PC-3 (cell line): Measurements from ENCODE around the gene ICAM2. TPM values are rescaled to one million over a fixed set of nuclear protein-coding genes. Genes with fewer than 3 reads are reported as not detected.
A peak's percentile ranks its signal among the peaks of the same experiment; 100 is the strongest.

Experiments used
- ATAC-seq: fragments of 200-7000 bp; cut with Tn5 transposase; 2 replicates; pipeline ENCODE4 v1.9.1; 2020; ENCODE audit warnings: mild to moderate bottlenecking, moderate library complexity
- BruUV-seq: library from RNA; stranded (reverse); fragments of 400-500 nt; replicated peaks from 2 replicates; lab custom pipeline; 2021; lab: Mats Ljungman, UMichigan
- CTCF ChIA-PET: fragments of 300-600 bp; sonication (Branson Sonifier 250); formaldehyde crosslinking; loops from one replicate; lab custom pipeline; 2022; ENCODE audit warnings: antibody characterized with exemption; lab: Charles Lee
- POLR2A ChIA-PET: fragments of 300-600 bp; sonication (Branson Sonifier 250); formaldehyde crosslinking; loops from one replicate; lab custom pipeline; 2022; ENCODE audit warnings: antibody characterized with exemption; ENCODE audit not compliant: unreplicated experiment; lab: Charles Lee
- DNase-seq: peaks from one replicate; pipeline ENCODE4 v3.0.0-alpha.2; 2015
- H2AFZ ChIP-seq: fragments of 300-600 bp; sonication (generic); 2 replicates; pipeline ENCODE4 v1.6.0; 2016; ENCODE audit warnings: antibody characterized with exemption, low read length
- H3F3A ChIP-seq: fragments of 300-600 bp; sonication (generic); one replicate; pipeline ENCODE4 v1.6.0; 2017; ENCODE audit warnings: antibody characterized with exemption, low read length, control low read depth, mild to moderate bottlenecking; ENCODE audit not compliant: unreplicated experiment
- H3K27ac ChIP-seq: fragments of 300-600 bp; sonication (generic); 2 replicates; pipeline ENCODE4 v1.5.1; 2016; ENCODE audit warnings: mild to moderate bottlenecking, low read length
- H3K27me3 ChIP-seq: fragments of 300-600 bp; sonication (generic); 2 replicates; pipeline ENCODE4 v1.6.1; 2016; ENCODE audit warnings: low read length, mixed read lengths
- H3K36me3 ChIP-seq: fragments of 300-600 bp; sonication (generic); 2 replicates; pipeline ENCODE4 v1.6.1; 2016; ENCODE audit warnings: low read depth, mixed run types, low read length, mixed read lengths
- H3K4me1 ChIP-seq: fragments of 300-600 bp; sonication (generic); 2 replicates; pipeline ENCODE4 v1.5.1; 2016; ENCODE audit warnings: low read length; ENCODE audit not compliant: insufficient read depth
- H3K4me2 ChIP-seq: fragments of 300-600 bp; sonication (generic); 2 replicates; pipeline ENCODE4 v1.6.0; 2016; ENCODE audit warnings: low read length
- H3K4me3 ChIP-seq: fragments of 300-600 bp; sonication (generic); 2 replicates; pipeline ENCODE4 v1.5.1; 2016; ENCODE audit warnings: mild to moderate bottlenecking, low read length, mixed read lengths
- H3K79me2 ChIP-seq: fragments of 300-600 bp; sonication (generic); 2 replicates; pipeline ENCODE4 v1.6.1; 2017; ENCODE audit warnings: low read length, mixed read lengths
- H3K9ac ChIP-seq: fragments of 300-600 bp; sonication (generic); 2 replicates; pipeline ENCODE4 v1.6.0; 2016; ENCODE audit warnings: mild to moderate bottlenecking, low read length
- H3K9me2 ChIP-seq: fragments of 300-600 bp; sonication (generic); replicated peaks from 2 replicates; pipeline ENCODE4 v1.6.1; 2016; ENCODE audit warnings: mixed run types, low read length, mixed read lengths
- H3K9me3 ChIP-seq: fragments of 300-600 bp; sonication (generic); 2 replicates; pipeline ENCODE4 v1.6.1; 2016; ENCODE audit warnings: low read length, mixed read lengths
- H4K20me1 ChIP-seq: fragments of 300-600 bp; sonication (generic); 2 replicates; pipeline ENCODE4 v1.6.1; 2016; ENCODE audit warnings: low read length, mixed read lengths
- EZH2 ChIP-seq: fragments of 300-600 bp; sonication (generic); IDR thresholded peaks from one replicate; pipeline ENCODE4 v1.6.1; 2017; ENCODE audit warnings: antibody characterized with exemption, mild to moderate bottlenecking, low read length; ENCODE audit not compliant: unreplicated experiment
- EZH2phosphoT487 ChIP-seq: fragments of 300-600 bp; sonication (generic); IDR thresholded peaks from 2 replicates; pipeline ENCODE4 v1.6.1; 2018; ENCODE audit warnings: mild to moderate bottlenecking, antibody characterized with exemption, low read length, borderline replicate concordance
- intact Hi-C: fragments of 100-400 bp; cut with micrococcal nuclease; formaldehyde crosslinking; loops from 2 replicates; pipeline ENCODE4 v1.9.0; 2023
- total RNA-seq: library from RNA; depleted of rRNA; stranded (reverse); fragments of >200 nt; gene quantifications from 2 replicates; pipeline ENCODE4 v1.2.3, GENCODE V29; 2014
- TF ChIP-seq, protein P1 (sequence below): fragments of 300-600 bp; sonication (generic); conservative IDR thresholded peaks from 2 replicates; pipeline ENCODE4 v1.5.1; 2017; ENCODE audit warnings: antibody characterized with exemption, low read depth, mild to moderate bottlenecking, low read length

The ICAM2 gene
- total RNA-seq, 1 experiment from 2014 or later = not detected

DNA sequence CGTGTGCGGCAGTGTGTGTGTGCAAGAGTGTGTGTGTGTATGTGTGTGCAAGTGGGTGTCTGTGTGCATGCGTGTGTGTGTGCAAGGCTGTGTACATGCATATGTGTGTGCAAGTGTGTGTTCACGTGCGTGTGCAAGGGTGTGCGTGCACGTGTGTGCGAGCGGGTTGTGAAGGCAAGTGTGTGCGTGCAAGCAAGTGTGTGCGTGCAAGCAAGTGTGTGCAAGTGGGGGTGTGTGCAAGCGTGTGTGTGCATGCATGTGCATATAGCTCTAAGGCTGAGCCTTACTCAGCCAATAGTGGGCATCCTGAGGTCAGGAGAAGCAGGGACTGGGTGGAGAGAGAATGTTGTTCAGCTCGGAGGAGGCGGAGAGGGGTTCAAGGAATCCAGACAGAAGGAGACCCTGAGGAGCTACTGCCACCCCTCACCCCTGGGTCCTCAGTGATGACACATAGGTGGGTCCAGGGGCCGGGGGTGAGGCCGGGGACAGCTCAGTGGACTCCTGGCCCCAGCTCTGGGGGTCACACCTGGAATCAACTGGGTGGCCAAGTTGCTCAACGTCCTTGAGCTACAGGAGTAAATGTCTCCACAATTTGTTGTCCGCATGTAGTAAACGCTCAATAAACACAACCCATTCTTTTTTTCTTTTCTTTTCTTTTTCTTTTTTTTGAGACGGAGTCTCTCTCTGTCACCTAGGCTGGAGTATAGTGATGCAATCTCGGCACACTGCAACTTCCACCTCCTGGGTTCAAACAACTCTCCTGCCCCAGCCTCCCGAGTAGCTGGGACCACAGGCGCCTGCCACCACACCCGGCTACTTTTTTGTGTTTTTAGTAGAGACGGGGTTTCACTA is 20.5 kb downstream of the ICAM2 start:
- Histone ChIP-seq H4K20me1 (no peaks in the 10 kb centered on the region), H3K9ac (no peak overlapping the region), H3K9me3 (no peaks in the 10 kb centered on the region), H2AFZ (no peak overlapping the region), H3K9me2 (no peaks in the 10 kb centered on the region), H3K4me1 (peaks cover 2% of the 10 kb centered on the region; the same call in 1 of the 2 replicates), H3F3A (no peaks in the 10 kb centered on the region), H3K36me3 (no peaks in the 10 kb centered on the region), H3K4me3 (no peak overlapping the region), H3K79me2 (no peaks in the 10 kb centered on the region), H3K27ac (no peak overlapping the region), H3K27me3 (0 out of 2 replicates have a peak, but pooled peaks cover 4% of the 10 kb centered on the region), H3K4me2 (no peak overlapping the region)
- POLR2A ChIA-PET = interaction anchor here (0.6 kb wide), 2 partner anchors 78 to 298 kb away, joined by 3 to 6 read pairs; no protein-coding TSS in a partner anchor
- TF ChIP-seq EZH2 = no peak
- TF ChIP-seq, protein P1, sequence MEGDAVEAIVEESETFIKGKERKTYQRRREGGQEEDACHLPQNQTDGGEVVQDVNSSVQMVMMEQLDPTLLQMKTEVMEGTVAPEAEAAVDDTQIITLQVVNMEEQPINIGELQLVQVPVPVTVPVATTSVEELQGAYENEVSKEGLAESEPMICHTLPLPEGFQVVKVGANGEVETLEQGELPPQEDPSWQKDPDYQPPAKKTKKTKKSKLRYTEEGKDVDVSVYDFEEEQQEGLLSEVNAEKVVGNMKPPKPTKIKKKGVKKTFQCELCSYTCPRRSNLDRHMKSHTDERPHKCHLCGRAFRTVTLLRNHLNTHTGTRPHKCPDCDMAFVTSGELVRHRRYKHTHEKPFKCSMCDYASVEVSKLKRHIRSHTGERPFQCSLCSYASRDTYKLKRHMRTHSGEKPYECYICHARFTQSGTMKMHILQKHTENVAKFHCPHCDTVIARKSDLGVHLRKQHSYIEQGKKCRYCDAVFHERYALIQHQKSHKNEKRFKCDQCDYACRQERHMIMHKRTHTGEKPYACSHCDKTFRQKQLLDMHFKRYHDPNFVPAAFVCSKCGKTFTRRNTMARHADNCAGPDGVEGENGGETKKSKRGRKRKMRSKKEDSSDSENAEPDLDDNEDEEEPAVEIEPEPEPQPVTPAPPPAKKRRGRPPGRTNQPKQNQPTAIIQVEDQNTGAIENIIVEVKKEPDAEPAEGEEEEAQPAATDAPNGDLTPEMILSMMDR = no peak
- TF ChIP-seq EZH2phosphoT487 = no peak
- CTCF ChIA-PET = interaction anchor here (0.7 kb wide), 1 partner anchor 133 kb away, joined by 3 read pairs; no protein-coding TSS in a partner anchor
- ATAC-seq = no peak
- intact Hi-C loops = no loop called here
- no TSS peak for BruUV-seq
- no peak for DNase-seq

DNA sequence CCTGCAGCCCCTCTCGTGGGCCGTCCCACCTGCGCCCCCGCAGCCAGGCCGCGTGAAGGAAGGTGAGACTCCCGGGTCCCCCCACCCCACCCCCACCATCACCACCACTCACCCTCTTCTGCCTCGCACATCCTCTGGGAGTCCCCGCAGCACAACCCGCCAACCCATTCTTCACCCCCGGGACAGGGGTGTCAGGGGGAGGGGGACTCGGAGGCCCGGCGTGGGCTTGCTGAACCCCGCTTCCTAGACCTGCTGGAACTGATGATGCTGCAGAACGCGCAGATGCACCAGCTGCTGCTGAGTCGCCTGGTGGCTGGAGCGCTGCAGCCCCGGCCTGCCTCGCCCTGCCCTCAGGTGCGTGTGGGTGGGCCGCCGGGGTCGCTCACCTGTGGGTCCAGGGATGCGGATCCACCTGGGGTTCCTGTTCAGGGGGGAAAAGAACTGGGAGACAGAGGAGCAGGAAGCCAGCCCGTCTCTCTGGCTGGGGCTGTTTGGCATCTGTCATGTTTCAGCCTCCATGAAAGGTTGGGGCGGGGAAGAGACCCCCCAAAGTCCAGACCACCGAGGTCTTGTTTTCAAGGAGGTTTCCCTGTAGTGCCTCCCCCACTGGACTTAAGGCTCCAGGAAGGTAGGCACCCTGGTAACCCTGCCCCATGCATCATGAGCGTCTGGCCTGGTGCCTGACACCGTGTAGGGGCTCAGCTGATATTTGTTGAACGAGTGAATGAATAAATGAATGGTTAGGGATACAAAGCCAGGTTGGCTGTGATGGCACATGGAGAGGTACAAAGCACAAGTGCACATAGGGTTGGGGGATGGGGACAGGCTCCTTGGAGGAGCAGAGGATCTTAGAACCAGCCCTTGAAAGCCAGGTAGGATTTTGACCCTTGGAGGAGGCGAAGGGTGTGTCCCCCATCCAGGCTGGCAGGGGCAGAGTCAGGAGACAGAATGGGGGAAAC is 21.4 kb downstream of the ICAM2 start:
- no peaks in the 10 kb centered on the region for H3K36me3 ChIP-seq
- 0 out of 2 replicates have a peak, but pooled peaks cover 5% of the 10 kb centered on the region for H3K27me3 ChIP-seq
- no peaks in the 10 kb centered on the region for H3K9me3 ChIP-seq
- H2AFZ ChIP-seq = peak overlapping the region; percentile 94
- no peaks in the 10 kb centered on the region for H3K4me1 ChIP-seq
- intact Hi-C loops = no loop called here
- no peaks in the 10 kb centered on the region for H4K20me1 ChIP-seq
- ATAC-seq (no peak; the same call in 1 of the 2 replicates), DNase-seq (no peak)
- H3K27ac ChIP-seq = no peak overlapping the region
- no peak for TF ChIP-seq EZH2phosphoT487
- no peak for TF ChIP-seq EZH2
- TF ChIP-seq, protein P1 = no peak
- H3K9me2 ChIP-seq = no peaks in the 10 kb centered on the region
- POLR2A ChIA-PET = interaction anchor here (0.6 kb wide), 2 partner anchors 14 to 77 kb away, joined by 3 to 4 read pairs; no protein-coding TSS in a partner anchor
- H3K9ac ChIP-seq = 0 out of 2 replicates have a peak overlapping the region, but pooled peaks have one; percentile 18
- no peaks in the 10 kb centered on the region for H3K79me2 ChIP-seq
- CTCF ChIA-PET = interaction anchor here (0.5 kb wide), 1 partner anchor 288 kb away, joined by 3 read pairs; no protein-coding TSS in a partner anchor
- peak overlapping the region; percentile 89 for H3K4me2 ChIP-seq
- H3K4me3 ChIP-seq = peak overlapping the region; percentile 75
- BruUV-seq = no TSS peak
- no peaks in the 10 kb centered on the region for H3F3A ChIP-seq
